HG03108 (cell line): ENCODE data around the gene WIPF3.

Source experiments
- ATAC-seq: cut with Tn5 transposase; IDR thresholded peaks from one replicate; pipeline ENCODE4 v1.9.1; 2021; ENCODE audit warnings: moderate library complexity; ENCODE audit not compliant: unreplicated experiment

The WIPF3 gene

GRCh38 chr7:29806208-29806994 is at the start of gene WIPF3:
Gene WIPF3, plus strand, starts transcription at chr7:29806508. Its CDS starts 28,217 bp downstream, at chr7:29834725.
- ATAC-seq: no peak

- ATAC-seq: no peak
These were observed 43.0 kb upstream of the WIPF3 start for GRCh38 chr7:29763266-29763665.

GRCh38 chr7:29764227-29764626 is 42.1 kb upstream of the WIPF3 start:
- no peak for ATAC-seq

- ATAC-seq: no peak
These were observed 40.8 kb upstream of the WIPF3 start for GRCh38 chr7:29765490-29765889.

- no peak for ATAC-seq
These were observed 35.9 kb upstream of the WIPF3 start for GRCh38 chr7:29770371-29770770.

- no peak for ATAC-seq
These were observed 35.1 kb upstream of the WIPF3 start for GRCh38 chr7:29771081-29771816.

GRCh38 chr7:29779017-29779416 is 27.3 kb upstream of the WIPF3 start:
- no peak for ATAC-seq

- ATAC-seq: no peak
These were observed 26.0 kb upstream of the WIPF3 start for GRCh38 chr7:29780346-29780745.

GRCh38 chr7:29783671-29784070 is 22.6 kb upstream of the WIPF3 start:
- ATAC-seq: no peak

- no peak for ATAC-seq
These were observed 12.8 kb upstream of the WIPF3 start for GRCh38 chr7:29793507-29793906.

- ATAC-seq: no peak
These were observed 11.2 kb upstream of the WIPF3 start for GRCh38 chr7:29794959-29795629.

- ATAC-seq: no peak
These were observed 10.4 kb upstream of the WIPF3 start for GRCh38 chr7:29795696-29796580.

- no peak for ATAC-seq
These were observed 9.0 kb upstream of the WIPF3 start for GRCh38 chr7:29797112-29797944.

GRCh38 chr7:29798422-29798821 is 7.9 kb upstream of the WIPF3 start:
- ATAC-seq: no peak

GRCh38 chr7:29801929-29802328 is 4.4 kb upstream of the WIPF3 start:
- no peak for ATAC-seq

- ATAC-seq: no peak
These were observed 1.3 kb upstream of the WIPF3 start for GRCh38 chr7:29805031-29805430.

GRCh38 chr7:29805886-29806207 is 461 bp upstream of the WIPF3 start:
- no peak for ATAC-seq

- ATAC-seq: no peak
These were observed 910 bp downstream of the WIPF3 start for GRCh38 chr7:29806995-29807841.
